ENCODE results near the gene POLR3K.

POLR3K gene

DNA sequence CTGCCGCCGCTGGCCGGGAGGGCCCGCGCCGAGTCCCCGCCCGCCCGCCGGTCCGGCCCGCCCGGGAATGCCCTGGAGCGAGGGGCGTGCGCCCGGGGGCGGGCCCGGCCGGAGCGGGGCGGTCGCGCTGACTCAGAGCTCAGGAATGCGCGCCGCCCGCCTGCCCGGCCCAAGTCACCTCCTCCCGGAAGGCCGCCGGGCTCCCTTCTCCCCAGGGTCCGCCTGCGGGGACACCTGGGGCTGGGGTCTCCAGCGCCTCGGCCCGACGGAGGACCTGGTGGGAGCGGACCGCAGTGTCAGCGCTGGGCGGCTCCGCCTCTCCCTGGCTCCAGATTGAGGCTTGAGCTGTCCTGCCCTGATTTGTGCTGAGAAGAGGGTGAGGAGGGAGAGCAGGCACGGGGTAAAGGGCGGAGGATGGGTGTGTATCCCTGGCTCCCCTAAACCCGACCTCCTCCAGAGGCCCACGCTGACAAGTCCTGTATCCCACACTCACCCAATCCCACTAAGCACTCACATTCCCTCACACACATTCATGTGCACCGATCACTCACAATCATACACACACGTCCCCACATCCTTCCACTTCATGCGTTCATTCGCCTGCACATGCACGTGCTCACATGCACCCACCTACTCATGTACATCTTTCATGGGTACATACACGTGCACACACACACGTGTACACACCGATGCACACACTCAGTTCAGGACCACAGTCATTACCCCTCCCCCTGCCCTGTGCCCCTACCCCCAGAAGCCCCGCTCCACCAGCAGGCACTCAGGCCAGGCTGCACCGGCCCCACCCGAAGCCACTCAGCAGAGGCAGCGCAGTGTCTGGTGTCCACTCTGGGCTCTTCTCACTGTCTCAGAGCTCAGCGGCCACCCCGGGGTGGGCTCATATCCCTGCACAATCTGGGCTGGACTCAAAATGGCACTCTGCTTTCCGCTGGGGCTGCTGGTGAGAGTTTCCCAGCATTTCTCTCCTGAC lies 19.4 kb upstream of the POLR3K start, which contains the start of gene RHBDF1 (continued):
- TF ChIP-seq KLF7 (tag by site-specific recombination; IDR thresholded peaks at IDR 0.05; ENCODE audit: borderline replicate concordance) (peak; percentile 62; the same call in 1 of the 2 replicates), ZNF600 (tag by site-specific recombination; IDR thresholded peaks at IDR 0.05) (peak; percentile 92), ZNF660 (tag by site-specific recombination; IDR thresholded peaks at IDR 0.05) (peak; percentile 18; the same call in 1 of the 2 replicates)

GRCh38 chr16:71540-72401 lies 18.4 kb upstream of the POLR3K start:
- CTCF ChIA-PET, result interaction anchor here (0.6 to 4.0 kb wide), 9 partner anchors 20 to 499 kb away, joined by 3 to 55 read pairs (median 3); no protein-coding TSS in a partner anchor
- H3K27ac ChIP-seq (ENCODE audit: extremely low read depth, low read depth, low read length), result peak overlapping the region; percentile 47
- no peak for TF ChIP-seq ZNF133 (tag by site-specific recombination; IDR thresholded peaks at IDR 0.05)
- no peak for TF ChIP-seq GLI2 (tag by site-specific recombination; IDR thresholded peaks at IDR 0.05; ENCODE audit: borderline replicate concordance, low read depth)
- TF ChIP-seq HOXA7 (CRISPR knock-in tag; IDR thresholded peaks at IDR 0.05; ENCODE audit: borderline replicate concordance), result no peak
- TF ChIP-seq, protein P1, sequence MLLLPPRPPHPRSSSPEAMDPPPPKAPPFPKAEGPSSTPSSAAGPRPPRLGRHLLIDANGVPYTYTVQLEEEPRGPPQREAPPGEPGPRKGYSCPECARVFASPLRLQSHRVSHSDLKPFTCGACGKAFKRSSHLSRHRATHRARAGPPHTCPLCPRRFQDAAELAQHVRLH (tag by site-specific recombination; IDR thresholded peaks at IDR 0.05), result no peak
- TF ChIP-seq, protein P2, sequence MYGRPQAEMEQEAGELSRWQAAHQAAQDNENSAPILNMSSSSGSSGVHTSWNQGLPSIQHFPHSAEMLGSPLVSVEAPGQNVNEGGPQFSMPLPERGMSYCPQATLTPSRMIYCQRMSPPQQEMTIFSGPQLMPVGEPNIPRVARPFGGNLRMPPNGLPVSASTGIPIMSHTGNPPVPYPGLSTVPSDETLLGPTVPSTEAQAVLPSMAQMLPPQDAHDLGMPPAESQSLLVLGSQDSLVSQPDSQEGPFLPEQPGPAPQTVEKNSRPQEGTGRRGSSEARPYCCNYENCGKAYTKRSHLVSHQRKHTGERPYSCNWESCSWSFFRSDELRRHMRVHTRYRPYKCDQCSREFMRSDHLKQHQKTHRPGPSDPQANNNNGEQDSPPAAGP (tag by site-specific recombination; IDR thresholded peaks at IDR 0.05), result no peak
- TF ChIP-seq ZIC2 (tag by site-specific recombination; IDR thresholded peaks at IDR 0.05), result no peak
- peak; percentile 80 for TF ChIP-seq ZBTB20 (tag by site-specific recombination; IDR thresholded peaks at IDR 0.05)
- no peak for TF ChIP-seq ELK4 (IDR thresholded peaks at IDR 0.05; ENCODE audit: borderline replicate concordance, low read depth, low read length)
- no peak for TF ChIP-seq ZNF223 (tag by site-specific recombination; IDR thresholded peaks at IDR 0.05)
- TF ChIP-seq ZNF76 (tag by site-specific recombination; IDR thresholded peaks at IDR 0.05; ENCODE audit: borderline replicate concordance, low read depth), result peak; percentile 58
- no peak for TF ChIP-seq SETDB1 (IDR thresholded peaks at IDR 0.05; ENCODE audit: insufficient read length, low read length)
- TF ChIP-seq SALL2 (tag by site-specific recombination; IDR thresholded peaks at IDR 0.05; ENCODE audit: borderline replicate concordance), result no peak
- TF ChIP-seq, protein P3, sequence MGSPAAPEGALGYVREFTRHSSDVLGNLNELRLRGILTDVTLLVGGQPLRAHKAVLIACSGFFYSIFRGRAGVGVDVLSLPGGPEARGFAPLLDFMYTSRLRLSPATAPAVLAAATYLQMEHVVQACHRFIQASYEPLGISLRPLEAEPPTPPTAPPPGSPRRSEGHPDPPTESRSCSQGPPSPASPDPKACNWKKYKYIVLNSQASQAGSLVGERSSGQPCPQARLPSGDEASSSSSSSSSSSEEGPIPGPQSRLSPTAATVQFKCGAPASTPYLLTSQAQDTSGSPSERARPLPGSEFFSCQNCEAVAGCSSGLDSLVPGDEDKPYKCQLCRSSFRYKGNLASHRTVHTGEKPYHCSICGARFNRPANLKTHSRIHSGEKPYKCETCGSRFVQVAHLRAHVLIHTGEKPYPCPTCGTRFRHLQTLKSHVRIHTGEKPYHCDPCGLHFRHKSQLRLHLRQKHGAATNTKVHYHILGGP (tag by site-specific recombination; IDR thresholded peaks at IDR 0.05), result no peak
- no peak for TF ChIP-seq SCRT2 (tag by site-specific recombination; IDR thresholded peaks at IDR 0.05)
- no peak for TF ChIP-seq ZNF280C (tag by site-specific recombination; IDR thresholded peaks at IDR 0.05)
- TF ChIP-seq ZNF600 (tag by site-specific recombination; IDR thresholded peaks at IDR 0.05), result peak; percentile 72
- no peak for TF ChIP-seq MEIS1 (CRISPR knock-in tag; IDR thresholded peaks at IDR 0.05; ENCODE audit: borderline replicate concordance)
- peak; percentile 55 for TF ChIP-seq ZNF335 (tag by site-specific recombination; conservative IDR thresholded peaks at IDR 0.05)
- TF ChIP-seq ZBTB11 (tag by site-specific recombination; conservative IDR thresholded peaks at IDR 0.05; ENCODE audit: low read depth), result no peak; the same call in 1 of the 2 replicates
- TF ChIP-seq ZNF777 (tag by site-specific recombination; IDR thresholded peaks at IDR 0.05; ENCODE audit: borderline replicate concordance), result no peak
- TF ChIP-seq ZNF404 (tag by site-specific recombination; IDR thresholded peaks at IDR 0.05), result no peak

More at GRCh38 chr16:71540-72401, 18.4 kb upstream of the POLR3K start:
- H3K4me3 ChIP-seq (ENCODE audit: low read depth, low read length), result peak overlapping the region; percentile 51
- no peaks in the 10 kb centered on the region for H3K36me3 ChIP-seq (ENCODE audit: control insufficient read depth in 2 of 2, insufficient read depth in 1 of 2, low read length in 2 of 2)
- H3K4me1 ChIP-seq (ENCODE audit: control insufficient read depth, insufficient read depth, low read length), result peaks cover 11% of the 10 kb centered on the region
- POLR2A ChIA-PET, result interaction anchor here (0.7 to 3.0 kb wide), 7 partner anchors 12 to 164 kb away, joined by 3 to 17 read pairs (median 4); partner anchors contain the start of genes POLR3K and SNRNP25
- H3K9me3 ChIP-seq (ENCODE audit: control insufficient read depth, insufficient read depth, low read depth, low read length), result no peaks in the 10 kb centered on the region

Measured in HEK293 (cell line).